AG10803 (cell line): ENCODE results near the gene ABI1.

Experiments
- DNase-seq: peaks from one replicate; pipeline ENCODE4 v3.0.0; 2010; ENCODE audit warnings: low read depth
- H3K4me3 ChIP-seq: 2 replicates; pipeline ENCODE4 v1.5.1; 2011; ENCODE audit warnings: mild to moderate bottlenecking, low read length, control low read depth
- CTCF ChIP-seq: conservative IDR thresholded peaks from 2 replicates; pipeline ENCODE4 v1.5.1; 2011; ENCODE audit warnings: mild to moderate bottlenecking, low read length, control low read depth, inconsistent platforms

ABI1 gene

GRCh38 chr10:26699631-26700030 is 161.1 kb downstream of the ABI1 start:
- DNase-seq: no peak
- no peak for TF ChIP-seq CTCF
- no peak overlapping the region for H3K4me3 ChIP-seq

DNA sequence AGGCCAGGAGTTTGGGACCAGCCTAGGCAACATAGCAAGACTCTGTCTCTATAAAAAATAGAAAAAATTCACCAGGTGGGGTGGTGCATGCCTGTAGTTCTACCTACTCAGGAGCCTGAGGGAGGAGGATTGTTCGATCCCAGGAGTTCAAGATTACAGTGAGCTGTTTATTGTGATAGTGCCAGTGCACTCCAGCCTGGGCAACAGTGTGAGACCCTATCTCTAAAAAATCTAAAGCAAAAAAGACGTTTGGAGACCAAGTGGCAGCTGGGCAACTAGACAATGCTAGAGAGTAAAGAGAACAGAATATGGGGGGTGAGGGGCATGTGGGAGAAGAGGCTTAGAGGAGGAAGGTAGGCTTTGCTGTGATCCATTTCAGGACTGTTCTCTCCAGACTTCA is 161.8 kb downstream of the ABI1 start:
- H3K4me3 ChIP-seq: no peak overlapping the region
- DNase-seq: no peak
- TF ChIP-seq CTCF: no peak

DNA sequence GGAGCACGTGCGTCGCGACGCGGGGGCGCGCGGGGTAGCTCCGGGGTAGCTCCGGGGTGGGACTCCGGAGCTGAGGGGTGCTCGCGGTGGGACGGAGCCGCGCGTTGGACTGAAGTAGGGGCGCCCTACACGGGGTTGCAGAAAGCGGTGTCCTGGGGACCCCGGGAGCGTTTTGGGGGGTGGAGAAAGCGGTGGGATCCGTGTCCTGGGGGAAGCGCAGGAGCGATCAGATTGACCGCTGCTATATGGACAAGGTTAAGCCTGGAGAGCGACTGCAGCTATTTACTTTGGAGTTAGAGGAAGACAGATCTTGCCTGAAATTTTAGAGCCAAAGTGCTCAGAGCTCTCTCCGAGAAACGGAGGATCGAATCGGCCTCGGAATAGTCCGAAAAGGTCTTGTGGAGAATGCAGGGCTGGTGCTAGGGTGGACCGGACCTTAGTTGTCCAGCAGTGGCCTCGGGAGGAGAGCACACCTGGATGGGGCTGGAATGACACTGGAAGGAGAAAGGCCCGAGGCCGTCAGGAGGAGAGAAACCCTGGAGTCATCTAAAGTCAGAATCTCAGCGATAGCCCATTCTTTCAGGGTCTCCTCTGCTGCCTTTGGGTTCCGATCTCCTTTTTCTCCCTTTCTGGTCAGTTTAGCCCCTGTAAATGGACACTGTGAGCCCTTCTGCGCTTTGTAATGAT is 162.7 kb downstream of the ABI1 start:
- H3K4me3 ChIP-seq: peak overlapping the region; percentile 88
- TF ChIP-seq CTCF: no peak
- DNase-seq: no peak

- no peak for TF ChIP-seq CTCF
- peak within 1 kb of the TSS; percentile 88 for H3K4me3 ChIP-seq
- DNase-seq: peak; percentile 61
These were observed 163.4 kb downstream of the ABI1 start, which contains the start of gene PDSS1 for GRCh38 chr10:26697163-26697921. Gene PDSS1 (plus strand): TSS chr10:26697701. CDS start chr10:26697712, 11 bp downstream.

DNA sequence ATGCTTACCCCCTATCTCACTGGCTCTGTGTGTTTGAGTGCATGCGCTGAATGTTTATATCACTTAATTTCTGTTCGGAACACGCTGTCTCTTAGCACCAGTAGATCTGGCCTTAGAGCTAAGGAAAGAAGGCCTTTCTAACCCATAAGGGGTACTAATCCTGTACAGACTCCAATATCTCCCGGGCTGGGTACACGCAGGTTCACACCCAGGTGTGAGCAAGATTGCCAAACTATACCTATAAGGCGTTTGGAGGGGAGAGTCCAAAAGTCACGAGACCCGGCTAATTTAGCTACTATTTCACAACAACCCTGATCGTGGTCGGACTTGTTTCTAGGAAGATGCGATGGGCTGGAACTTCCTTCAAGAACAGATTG is 164.0 kb downstream of the ABI1 start:
- TF ChIP-seq CTCF: no peak
- DNase-seq: no peak
- H3K4me3 ChIP-seq: peak overlapping the region; percentile 88
